K562 (cell line): ENCODE results near the gene PTGES3L. TPM values are rescaled to one million over a fixed set of nuclear protein-coding genes. Genes with fewer than 3 reads are reported as not detected.

Source experiments
- ARID1B ChIP-seq: fragments of 450-650 bp; IDR thresholded peaks from 2 replicates; pipeline ENCODE4 v1.6.1; 2016; ENCODE audit warnings: antibody characterized with exemption, mild to moderate bottlenecking, inconsistent platforms
- ATF1 ChIP-seq, 2 experiments: fragments of 450-650 bp in 1 of 2; IDR thresholded peaks; 2 replicates each; pipeline ENCODE4 v1.6.1; 2016; ENCODE audit warnings: missing compliant biosample characterization in 1 of 2, missing genetic modification characterization in 1 of 2
- ESRRB ChIP-seq: fragments of 250-450 bp; sonication (Bioruptor Pico); IDR thresholded peaks from 2 replicates; pipeline ENCODE4 v1.5.0; 2020; ENCODE audit warnings: mild to moderate bottlenecking, moderate library complexity, borderline replicate concordance
- JUN ChIP-seq, 2 experiments: sonication (generic) in 1 of 2; formaldehyde crosslinking in 1 of 2; IDR thresholded peaks; 2 replicates each; pipeline versions ENCODE4 v1.6.1 to v1.8.0; 2012 to 2022; ENCODE audit warnings: borderline replicate concordance in 2 of 2, mild to moderate bottlenecking in 2 of 2, improper control_type of control experiment in 1 of 2, low read depth in 1 of 2, low read length in 1 of 2, missing genetic modification reagents in 1 of 2
- MEIS2 ChIP-seq: fragments of 450-650 bp; IDR thresholded peaks from 2 replicates; pipeline ENCODE4 v1.6.1; 2014; ENCODE audit warnings: mild to moderate bottlenecking; ENCODE audit not compliant: partially characterized antibody
- MTA3 ChIP-seq: fragments of 450-650 bp; formaldehyde crosslinking; IDR thresholded peaks from 2 replicates; pipeline ENCODE4 v1.6.1; 2017; ENCODE audit warnings: mild to moderate bottlenecking, borderline replicate concordance
- MYC ChIP-seq, 2 experiments: fragments of 250-450 bp in 1 of 2; sonication (Bioruptor Pico) in 1 of 2; IDR thresholded peaks; 2 replicates each; pipeline versions ENCODE4 v1.5.1 to v1.6.1; 2012 to 2021; ENCODE audit warnings: low read depth in 2 of 2, borderline replicate concordance in 1 of 2, improper control_type of control experiment in 1 of 2, low read length in 1 of 2, mild to moderate bottlenecking in 1 of 2, moderate library complexity in 1 of 2
- STAT5B ChIP-seq: fragments of 250-450 bp; sonication (Bioruptor Pico); IDR thresholded peaks from 2 replicates; pipeline ENCODE4 v1.8.0; 2021; ENCODE audit warnings: mild to moderate bottlenecking, inconsistent platforms
- TEAD1 ChIP-seq, 2 experiments: fragments of 450-650 bp in 1 of 2; sonication (generic) in 1 of 2; formaldehyde crosslinking; IDR thresholded peaks; 2 replicates each; pipeline versions ENCODE4 v1.4.0 to v1.8.0; 2020 to 2022; ENCODE audit warnings: mild to moderate bottlenecking in 2 of 2, missing genetic modification reagents in 1 of 2
- ZFX ChIP-seq: sonication (generic); formaldehyde crosslinking; IDR thresholded peaks from 2 replicates; pipeline ENCODE4 v1.8.0; 2022; ENCODE audit warnings: mild to moderate bottlenecking, missing genetic modification reagents, moderate library complexity
- ZNF140 ChIP-seq: fragments of 250-450 bp; sonication (Bioruptor Pico); IDR thresholded peaks from 2 replicates; pipeline ENCODE4 v1.8.0; 2021; ENCODE audit warnings: moderate library complexity, mild to moderate bottlenecking, inconsistent platforms
- ZNF23 ChIP-seq: fragments of 250-450 bp; sonication (Bioruptor Pico); IDR thresholded peaks from 2 replicates; pipeline ENCODE4 v1.4.0; 2020; ENCODE audit warnings: mild to moderate bottlenecking
- ZNF282 ChIP-seq: sonication (generic); formaldehyde crosslinking; IDR thresholded peaks from 2 replicates; pipeline ENCODE4 v1.8.1; 2023; ENCODE audit warnings: missing genetic modification reagents
- ZNF395 ChIP-seq: fragments of 200-800 bp; sonication (Bioruptor generic); IDR thresholded peaks from 2 replicates; pipeline ENCODE4 v1.6.1; 2017; ENCODE audit warnings: missing genetic modification characterization, missing compliant biosample characterization
- ZNF398 ChIP-seq: fragments of 250-450 bp; sonication (Bioruptor Pico); IDR thresholded peaks from 2 replicates; pipeline ENCODE4 v1.8.0; 2021; ENCODE audit warnings: moderate library complexity, mild to moderate bottlenecking, inconsistent platforms
- polyA plus RNA-seq, 8 experiments: library from polyadenylated mRNA; depleted of rRNA in 4 of 8; stranded (reverse) in 5 of 8; unstranded in 3 of 8; fragments of >200 nt; fragmentation: Nextera tagmentation in 2 of 8; fragmentation: Illumina TruSeq in 1 of 8; extraction: Ambion mirVana in 2 of 8; extraction: Trizol in 1 of 8; gene quantifications; 2 replicates each; pipeline versions ENCODE4 v1.2.1 to v1.2.3, GENCODE V29; 2011 to 2014; ENCODE audit warnings: inconsistent platforms in 1 of 8, missing spikeins in 1 of 8
- total RNA-seq, 7 experiments: library from RNA; depleted of rRNA in 6 of 7; stranded (reverse); fragments of >200 nt in 6 of 7; fragmentation: Illumina TruSeq in 2 of 7; extraction: Trizol in 2 of 7; gene quantifications; 2 replicates each; pipeline versions ENCODE4 v1.2.1 to v1.2.3, GENCODE V29; 2011 to 2021; ENCODE audit warnings: low replicate concordance in 1 of 7
- TF ChIP-seq, protein P1 (sequence below), 2 experiments: fragments of 450-650 bp in 1 of 2; IDR thresholded peaks; 2 replicates each; pipeline ENCODE4 v1.6.1; 2011 to 2017; ENCODE audit warnings: low read depth in 2 of 2, antibody characterized with exemption in 1 of 2, borderline replicate concordance in 1 of 2, low read length in 1 of 2, mild to moderate bottlenecking in 1 of 2, mixed read lengths in 1 of 2; ENCODE audit not compliant: control insufficient read depth in 1 of 2
- TF ChIP-seq, protein P2 (sequence below): sonication (generic); formaldehyde crosslinking; IDR thresholded peaks from 2 replicates; pipeline ENCODE4 v1.8.0; 2023; ENCODE audit warnings: mild to moderate bottlenecking, missing genetic modification reagents

Gene PTGES3L
- total and polyA plus RNA-seq, 9 of the 15 experiments (the other 6 are each of a cell fraction or from before 2014, with no cell fraction given) = 6.0 to 16.0 (median 9.6) TPM

DNA sequence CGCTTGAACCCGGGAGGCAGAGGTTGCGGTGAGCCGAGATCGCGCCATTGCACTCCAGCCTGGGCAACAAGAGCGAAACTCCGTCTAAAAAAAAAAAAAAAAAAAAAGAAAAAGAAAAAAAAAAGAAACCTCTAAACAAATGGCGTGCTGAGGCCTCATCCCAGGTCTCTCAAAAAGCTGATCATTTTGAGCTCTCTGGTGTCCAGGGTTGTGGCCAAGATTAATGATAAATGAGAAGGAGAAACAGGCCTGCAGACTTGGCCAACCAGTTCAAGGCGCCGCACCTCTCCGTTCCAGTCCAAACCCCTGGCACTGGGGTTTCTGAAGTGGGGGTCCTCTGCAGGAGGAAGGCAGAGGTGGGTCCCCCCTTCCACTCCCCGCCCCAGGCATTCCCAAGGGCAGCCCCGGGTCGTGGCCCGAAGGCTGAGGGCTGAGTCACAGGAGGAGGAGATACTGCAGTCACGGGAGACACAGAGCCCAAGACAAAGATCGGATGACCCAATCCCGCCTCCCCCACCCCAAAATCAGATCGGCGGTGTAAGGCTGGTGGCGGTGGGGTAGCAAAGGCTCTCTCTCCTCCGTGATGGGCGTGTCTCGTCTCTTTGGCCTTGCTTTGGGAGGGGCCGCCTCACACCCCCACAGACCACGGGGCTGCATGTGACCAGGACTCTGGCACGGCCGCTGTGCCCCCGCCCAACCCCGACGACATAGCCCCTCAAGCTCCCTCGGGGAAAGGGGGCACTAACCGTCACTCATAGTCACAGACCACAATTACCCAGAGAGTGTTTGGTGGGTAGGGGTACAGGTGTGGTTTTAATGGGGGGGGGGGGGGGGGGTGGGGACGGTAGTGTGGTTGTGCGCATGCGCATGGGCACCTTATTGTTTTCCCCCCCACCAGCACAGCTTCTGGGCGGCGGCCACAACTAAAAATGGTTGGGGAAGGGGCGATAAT, 41.2 kb upstream of the PTGES3L start (continued):
- peak; percentile 78 for TF ChIP-seq ZNF395 (CRISPR knock-in tag)
- TF ChIP-seq JUN (IDR thresholded peaks at IDR 0.05; ENCODE audit: borderline replicate concordance, low read depth, low read length) = peak; percentile 94
- TF ChIP-seq JUN (CRISPR knock-in tag; IDR thresholded peaks at IDR 0.05; ENCODE audit: borderline replicate concordance) = no peak
- no peak for TF ChIP-seq ZNF282 (CRISPR knock-in tag)
- TF ChIP-seq STAT5B (CRISPR knock-in tag) = no peak
- peak; percentile 87 for TF ChIP-seq ARID1B
- TF ChIP-seq MTA3 = peak; percentile 76
- TF ChIP-seq ATF1 (CRISPR knock-in tag; IDR thresholded peaks at IDR 0.05) = no peak
- TF ChIP-seq ATF1 (tag; IDR thresholded peaks at IDR 0.05) = peak; percentile 75
- peak; percentile 77 for TF ChIP-seq MYC (IDR thresholded peaks at IDR 0.05; ENCODE audit: low read depth, low read length)
- TF ChIP-seq MYC (CRISPR knock-in tag; IDR thresholded peaks at IDR 0.05; ENCODE audit: borderline replicate concordance, low read depth) = no peak
- TF ChIP-seq ZNF398 (CRISPR knock-in tag) = no peak
- TF ChIP-seq MEIS2 = peak; percentile 36
- TF ChIP-seq, protein P1, sequence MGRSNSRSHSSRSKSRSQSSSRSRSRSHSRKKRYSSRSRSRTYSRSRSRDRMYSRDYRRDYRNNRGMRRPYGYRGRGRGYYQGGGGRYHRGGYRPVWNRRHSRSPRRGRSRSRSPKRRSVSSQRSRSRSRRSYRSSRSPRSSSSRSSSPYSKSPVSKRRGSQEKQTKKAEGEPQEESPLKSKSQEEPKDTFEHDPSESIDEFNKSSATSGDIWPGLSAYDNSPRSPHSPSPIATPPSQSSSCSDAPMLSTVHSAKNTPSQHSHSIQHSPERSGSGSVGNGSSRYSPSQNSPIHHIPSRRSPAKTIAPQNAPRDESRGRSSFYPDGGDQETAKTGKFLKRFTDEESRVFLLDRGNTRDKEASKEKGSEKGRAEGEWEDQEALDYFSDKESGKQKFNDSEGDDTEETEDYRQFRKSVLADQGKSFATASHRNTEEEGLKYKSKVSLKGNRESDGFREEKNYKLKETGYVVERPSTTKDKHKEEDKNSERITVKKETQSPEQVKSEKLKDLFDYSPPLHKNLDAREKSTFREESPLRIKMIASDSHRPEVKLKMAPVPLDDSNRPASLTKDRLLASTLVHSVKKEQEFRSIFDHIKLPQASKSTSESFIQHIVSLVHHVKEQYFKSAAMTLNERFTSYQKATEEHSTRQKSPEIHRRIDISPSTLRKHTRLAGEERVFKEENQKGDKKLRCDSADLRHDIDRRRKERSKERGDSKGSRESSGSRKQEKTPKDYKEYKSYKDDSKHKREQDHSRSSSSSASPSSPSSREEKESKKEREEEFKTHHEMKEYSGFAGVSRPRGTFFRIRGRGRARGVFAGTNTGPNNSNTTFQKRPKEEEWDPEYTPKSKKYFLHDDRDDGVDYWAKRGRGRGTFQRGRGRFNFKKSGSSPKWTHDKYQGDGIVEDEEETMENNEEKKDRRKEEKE (IDR thresholded peaks at IDR 0.05; ENCODE audit: borderline replicate concordance in 1 of 2, control insufficient read depth in 1 of 2, low read depth in 2 of 2, low read length in 1 of 2) = no peak
- peak in 1 of 2 experiments; percentile 66; a peak in 2 of 4 replicates for TF ChIP-seq TEAD1 (CRISPR knock-in tag; IDR thresholded peaks at IDR 0.05)
- TF ChIP-seq ZNF140 = no peak
- TF ChIP-seq ZNF23 = no peak
- TF ChIP-seq ZFX (CRISPR knock-in tag) = no peak
- TF ChIP-seq ESRRB (CRISPR knock-in tag) = no peak
- TF ChIP-seq, protein P2, sequence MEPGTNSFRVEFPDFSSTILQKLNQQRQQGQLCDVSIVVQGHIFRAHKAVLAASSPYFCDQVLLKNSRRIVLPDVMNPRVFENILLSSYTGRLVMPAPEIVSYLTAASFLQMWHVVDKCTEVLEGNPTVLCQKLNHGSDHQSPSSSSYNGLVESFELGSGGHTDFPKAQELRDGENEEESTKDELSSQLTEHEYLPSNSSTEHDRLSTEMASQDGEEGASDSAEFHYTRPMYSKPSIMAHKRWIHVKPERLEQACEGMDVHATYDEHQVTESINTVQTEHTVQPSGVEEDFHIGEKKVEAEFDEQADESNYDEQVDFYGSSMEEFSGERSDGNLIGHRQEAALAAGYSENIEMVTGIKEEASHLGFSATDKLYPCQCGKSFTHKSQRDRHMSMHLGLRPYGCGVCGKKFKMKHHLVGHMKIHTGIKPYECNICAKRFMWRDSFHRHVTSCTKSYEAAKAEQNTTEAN (CRISPR knock-in tag) = no peak
